ENCODE data around the gene GPM6B. TPM values are rescaled to one million over a fixed set of nuclear protein-coding genes. Genes with fewer than 3 reads are reported as not detected.

GPM6B gene
- total RNA-seq, 2 experiments from 2014 or later = not detected

DNA sequence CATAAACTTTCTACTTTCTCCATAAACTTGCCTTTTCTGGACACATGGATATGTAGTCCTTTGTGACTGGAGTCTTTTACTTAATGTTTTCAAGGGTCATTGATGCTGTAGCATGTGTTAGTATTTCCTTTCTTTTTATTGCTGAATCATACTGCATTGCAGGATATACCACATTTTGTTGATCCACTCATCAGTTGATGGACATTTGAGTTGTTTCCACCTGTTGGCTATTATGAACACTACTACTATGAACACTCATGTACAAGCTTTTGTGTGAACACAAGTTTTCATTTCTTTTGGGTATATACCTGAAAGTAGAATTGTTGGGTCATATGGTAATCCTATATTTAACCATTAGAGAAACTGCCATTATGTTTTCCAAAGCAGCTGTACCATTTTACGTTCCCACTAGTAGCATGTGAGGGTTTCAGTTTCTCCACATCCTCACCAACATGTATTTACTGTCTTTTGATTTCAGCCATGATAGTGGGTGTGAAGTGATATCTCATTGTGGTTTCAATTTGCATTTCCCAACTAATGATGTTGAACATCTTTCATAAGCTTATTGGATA, 26.3 kb upstream of the GPM6B start:
- Mint-ChIP-seq H3K9me3 (no peaks in the 10 kb centered on the region), H3K27ac (no peak overlapping the region), H3K4me3 (no peak overlapping the region), H3K27me3 (peaks cover 3% of the 10 kb centered on the region), H3K4me1 (ENCODE audit: low read depth) (peaks cover 4% of the 10 kb centered on the region), H3K36me3 (ENCODE audit: low read depth) (no peaks in the 10 kb centered on the region)
- intact Hi-C loops (cut with micrococcal nuclease) = no loop called here
- DNase-seq (no peak), ATAC-seq (no peak)
- ChIA-PET POLR2A (interaction anchor here (0.6 kb wide), 1 partner anchor 302 kb away, joined by 3 read pairs; no protein-coding TSS in a partner anchor), CTCF (no interaction called here)
- no peak for TF ChIP-seq CTCF (IDR thresholded peaks at IDR 0.05)

- POLR2A ChIA-PET = no interaction called here
- no peak overlapping the region for H3K4me3 Mint-ChIP-seq
- H3K4me1 Mint-ChIP-seq (ENCODE audit: low read depth) = peaks cover 4% of the 10 kb centered on the region
- no peaks in the 10 kb centered on the region for H3K9me3 Mint-ChIP-seq
- DNase-seq (no peak), ATAC-seq (no peak)
- intact Hi-C loops (cut with micrococcal nuclease) = no loop called here
- no peak overlapping the region for H3K27ac Mint-ChIP-seq
- no peak for TF ChIP-seq CTCF (IDR thresholded peaks at IDR 0.05)
- H3K36me3 Mint-ChIP-seq (ENCODE audit: low read depth) = no peaks in the 10 kb centered on the region
- H3K27me3 Mint-ChIP-seq = peaks cover 1% of the 10 kb centered on the region
- CTCF ChIA-PET = no interaction called here
Measured at GRCh38 chrX:13840121-13840520, 23.2 kb upstream of the GPM6B start.

DNA sequence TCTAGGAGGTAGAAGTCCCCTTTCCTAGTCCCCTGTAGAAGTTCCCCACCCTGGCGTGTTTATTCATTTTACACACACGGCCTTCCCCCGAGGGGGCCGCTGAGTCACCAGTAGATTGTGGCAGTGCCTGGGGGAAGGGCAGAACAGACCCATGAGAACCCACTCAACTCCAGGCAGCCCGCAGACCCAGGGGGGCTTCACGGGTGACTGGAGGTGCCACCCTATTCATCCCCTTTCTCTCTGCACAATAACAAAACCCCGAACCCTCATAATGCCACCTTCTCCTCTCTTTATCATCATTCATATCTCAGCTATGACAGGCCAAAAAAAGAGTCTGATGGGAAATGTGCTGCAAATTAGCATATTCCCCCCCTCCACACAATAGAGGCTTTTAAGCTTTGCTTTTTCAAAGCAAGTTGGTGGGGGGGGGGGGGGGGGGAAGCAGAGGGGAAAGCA, 20.4 kb upstream of the GPM6B start:
- peaks cover 1% of the 10 kb centered on the region for H3K27me3 Mint-ChIP-seq
- ATAC-seq (no peak), DNase-seq (no peak)
- H3K27ac Mint-ChIP-seq = no peak overlapping the region
- intact Hi-C loops (cut with micrococcal nuclease) = no loop called here
- no peaks in the 10 kb centered on the region for H3K9me3 Mint-ChIP-seq
- ChIA-PET CTCF (no interaction called here), POLR2A (no interaction called here)
- peaks cover 4% of the 10 kb centered on the region for H3K4me1 Mint-ChIP-seq (ENCODE audit: low read depth)
- no peaks in the 10 kb centered on the region for H3K36me3 Mint-ChIP-seq (ENCODE audit: low read depth)
- H3K4me3 Mint-ChIP-seq = no peak overlapping the region
- TF ChIP-seq CTCF (IDR thresholded peaks at IDR 0.05) = no peak

GRCh38 chrX:13836575-13836974, 19.7 kb upstream of the GPM6B start:
- DNase-seq (no peak), ATAC-seq (no peak)
- no peaks in the 10 kb centered on the region for H3K36me3 Mint-ChIP-seq (ENCODE audit: low read depth)
- POLR2A ChIA-PET = no interaction called here
- peaks cover 1% of the 10 kb centered on the region for H3K4me1 Mint-ChIP-seq (ENCODE audit: low read depth)
- intact Hi-C loops (cut with micrococcal nuclease) = no loop called here
- TF ChIP-seq CTCF (IDR thresholded peaks at IDR 0.05) = no peak
- no peak overlapping the region for H3K4me3 Mint-ChIP-seq
- CTCF ChIA-PET = no interaction called here
- peaks cover 1% of the 10 kb centered on the region for H3K27me3 Mint-ChIP-seq
- H3K9me3 Mint-ChIP-seq = no peaks in the 10 kb centered on the region
- H3K27ac Mint-ChIP-seq = no peak overlapping the region

GRCh38 chrX:13835825-13836224, 18.9 kb upstream of the GPM6B start:
- H3K9me3 Mint-ChIP-seq = no peaks in the 10 kb centered on the region
- H3K4me3 Mint-ChIP-seq = no peak overlapping the region
- H3K36me3 Mint-ChIP-seq (ENCODE audit: low read depth) = no peaks in the 10 kb centered on the region
- intact Hi-C loops (cut with micrococcal nuclease) = no loop called here
- no peak for TF ChIP-seq CTCF (IDR thresholded peaks at IDR 0.05)
- DNase-seq = no peak
- no peaks in the 10 kb centered on the region for H3K4me1 Mint-ChIP-seq (ENCODE audit: low read depth)
- CTCF ChIA-PET = no interaction called here
- H3K27ac Mint-ChIP-seq = no peak overlapping the region
- POLR2A ChIA-PET = no interaction called here
- H3K27me3 Mint-ChIP-seq = peaks cover 1% of the 10 kb centered on the region
- ATAC-seq = no peak

All from activated CD8-positive, alpha-beta T cell treated with anti-CD3 and anti-CD28 coated beads for 36 hours (primary cell).